Thyroid gland (tissue), 4 donors: ENCODE data around the gene NPAS1. TPM values are rescaled to one million over a fixed set of nuclear protein-coding genes. Genes with fewer than 3 reads are reported as not detected.

Experiments
- DNase-seq, 2 donors: peaks; one replicate each; pipeline ENCODE4 v3.0.0-alpha.2; 2019
- H3K27ac ChIP-seq, 3 donors: fragments of 200-600 bp; sonication (generic); 1 replicate in 2 of 3; 2 replicates in 1 of 3; pipeline ENCODE4 v1.5.1; 2016 to 2019; ENCODE audit warnings: mild to moderate bottlenecking in 1 of 3, moderate library complexity in 1 of 3
- H3K27me3 ChIP-seq: fragments of 200-600 bp; sonication (generic); one replicate; pipeline ENCODE4 v1.5.1; 2019
- H3K36me3 ChIP-seq, 2 donors: fragments of 200-600 bp; sonication (generic); one replicate each; pipeline ENCODE4 v1.5.1; 2016 to 2019
- H3K4me1 ChIP-seq, 2 donors: fragments of 200-600 bp; sonication (generic); one replicate each; pipeline ENCODE4 v1.5.1; 2017 to 2019
- H3K4me3 ChIP-seq, 3 donors: fragments of 200-600 bp; sonication (generic); replicated peaks in 1 of 3; 1 replicate in 2 of 3; 2 replicates in 1 of 3; pipeline ENCODE4 v1.5.1; 2016; ENCODE audit warnings: mild to moderate bottlenecking in 1 of 3
- H3K9me3 ChIP-seq: fragments of 200-600 bp; sonication (generic); one replicate; pipeline ENCODE4 v1.5.1; 2017
- POLR2A ChIP-seq, 2 donors: fragments of 450-650 bp; IDR thresholded peaks; one replicate each; pipeline ENCODE4 v1.6.1; 2017; ENCODE audit warnings: antibody characterized with exemption in 2 of 2, mild to moderate bottlenecking in 2 of 2, moderate library complexity in 1 of 2
- WGBS, 2 donors: methylation state at CpG; one replicate each; pipeline ENCODE4 v1.1.5; 2017; 5-methylcytosine and 5-hydroxymethylcytosine counted together
- intact Hi-C: fragments of 100-400 bp; cut with DNase I; formaldehyde crosslinking; loops from one replicate; pipeline ENCODE4 v1.15.1; 2023
- total RNA-seq, 4 donors: library from RNA; depleted of rRNA; stranded (reverse); fragments of >200 nt; gene quantifications; one replicate each; pipeline ENCODE4 v1.2.3, GENCODE V29; 2016
- TF ChIP-seq, protein P1 (sequence below), 6 experiments: fragments of 200-600 bp in 3 of 6; fragments of 450-650 bp in 3 of 6; sonication (generic) in 3 of 6; IDR thresholded peaks; one replicate each; pipeline ENCODE4 v1.5.1; 2016 to 2019; ENCODE audit warnings: antibody characterized with exemption in 6 of 6, mild to moderate bottlenecking in 2 of 6, inconsistent platforms in 1 of 6, moderate library complexity in 1 of 6

The NPAS1 gene
- total RNA-seq, 4 donors from 2014 or later, result 0.56 to 0.71 TPM; not detected in 2

DNA sequence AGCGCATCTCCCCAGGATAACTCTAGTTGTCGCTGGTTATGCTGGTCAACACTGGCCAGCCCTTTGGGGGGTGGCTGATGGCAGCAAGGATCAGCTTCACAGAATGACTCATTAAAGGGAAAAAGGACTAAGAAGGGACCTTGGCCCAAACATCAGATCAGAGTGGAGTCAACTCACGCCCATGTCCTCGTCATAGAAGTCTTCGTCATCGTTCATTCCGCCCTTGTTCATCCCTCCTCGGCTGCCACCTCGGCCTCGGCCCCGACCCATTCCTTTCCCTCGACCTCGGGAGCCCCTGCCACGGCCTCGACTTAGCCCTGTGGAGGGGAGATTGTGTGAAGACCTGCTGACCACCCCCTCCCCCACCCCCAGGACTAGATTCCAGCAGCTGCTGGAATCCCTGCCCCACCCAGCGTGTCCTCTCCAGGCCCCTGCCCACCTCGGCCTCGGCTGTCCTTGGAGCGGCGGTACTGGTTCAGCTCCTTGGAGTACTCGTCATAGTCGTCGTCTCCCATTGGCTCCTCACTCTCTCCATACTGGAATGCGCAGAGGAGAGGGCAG, 65.3 kb downstream of the NPAS1 start:
- WGBS, 2 donors, result 89 to 94% methylated on average over 22 to 24 of the region's 24 CpGs
- TF ChIP-seq, protein P1, sequence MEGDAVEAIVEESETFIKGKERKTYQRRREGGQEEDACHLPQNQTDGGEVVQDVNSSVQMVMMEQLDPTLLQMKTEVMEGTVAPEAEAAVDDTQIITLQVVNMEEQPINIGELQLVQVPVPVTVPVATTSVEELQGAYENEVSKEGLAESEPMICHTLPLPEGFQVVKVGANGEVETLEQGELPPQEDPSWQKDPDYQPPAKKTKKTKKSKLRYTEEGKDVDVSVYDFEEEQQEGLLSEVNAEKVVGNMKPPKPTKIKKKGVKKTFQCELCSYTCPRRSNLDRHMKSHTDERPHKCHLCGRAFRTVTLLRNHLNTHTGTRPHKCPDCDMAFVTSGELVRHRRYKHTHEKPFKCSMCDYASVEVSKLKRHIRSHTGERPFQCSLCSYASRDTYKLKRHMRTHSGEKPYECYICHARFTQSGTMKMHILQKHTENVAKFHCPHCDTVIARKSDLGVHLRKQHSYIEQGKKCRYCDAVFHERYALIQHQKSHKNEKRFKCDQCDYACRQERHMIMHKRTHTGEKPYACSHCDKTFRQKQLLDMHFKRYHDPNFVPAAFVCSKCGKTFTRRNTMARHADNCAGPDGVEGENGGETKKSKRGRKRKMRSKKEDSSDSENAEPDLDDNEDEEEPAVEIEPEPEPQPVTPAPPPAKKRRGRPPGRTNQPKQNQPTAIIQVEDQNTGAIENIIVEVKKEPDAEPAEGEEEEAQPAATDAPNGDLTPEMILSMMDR (IDR thresholded peaks at IDR 0.05), result no peak
- TF ChIP-seq POLR2A (IDR thresholded peaks at IDR 0.05), result no peak
- Histone ChIP-seq H3K27ac (no peak overlapping the region), H3K36me3 (peaks cover 55 to 66% of the 10 kb centered on the region in 2 donors), H3K9me3 (no peaks in the 10 kb centered on the region), H3K27me3 (no peaks in the 10 kb centered on the region), H3K4me1 (peaks cover 0 to 10% of the 10 kb centered on the region in 2 donors), H3K4me3 (no peak overlapping the region)
- DNase-seq, result no peak
- intact Hi-C loops, result no loop called here

DNA sequence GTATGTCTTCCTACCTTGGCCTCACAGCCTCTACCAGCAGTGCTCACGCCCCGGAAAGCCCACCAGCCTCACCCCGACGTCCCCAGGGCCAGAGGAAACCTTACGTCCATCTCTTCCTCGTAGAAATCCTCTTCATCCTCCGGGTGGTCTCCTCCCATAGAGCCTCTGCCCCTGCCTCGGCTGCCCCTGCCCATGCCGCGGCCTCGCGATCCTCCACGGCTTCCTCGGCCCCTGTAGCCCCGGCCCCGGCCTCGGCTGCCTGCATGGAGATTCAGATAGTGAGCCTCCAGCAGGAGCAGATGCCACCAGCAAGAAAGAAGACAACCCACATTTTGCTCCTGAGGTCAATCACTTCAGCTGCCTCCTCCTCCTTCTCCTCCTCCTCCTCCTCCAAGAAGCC, 66.6 kb downstream of the NPAS1 start:
- 95 to 97% methylated on average over 17 of the region's 17 CpGs for WGBS, 2 donors
- peaks cover 68 to 69% of the 10 kb centered on the region in 2 donors for H3K36me3 ChIP-seq
- no peaks in the 10 kb centered on the region for H3K9me3 ChIP-seq
- no peak overlapping the region for H3K27ac ChIP-seq
- H3K4me1 ChIP-seq, result peaks cover 0 to 1% of the 10 kb centered on the region in 2 donors
- TF ChIP-seq, protein P1 (IDR thresholded peaks at IDR 0.05), result no peak
- TF ChIP-seq POLR2A (IDR thresholded peaks at IDR 0.05), result no peak
- no peak overlapping the region for H3K4me3 ChIP-seq
- no peak for DNase-seq
- no peaks in the 10 kb centered on the region for H3K27me3 ChIP-seq
- intact Hi-C loops, result no loop called here

DNA sequence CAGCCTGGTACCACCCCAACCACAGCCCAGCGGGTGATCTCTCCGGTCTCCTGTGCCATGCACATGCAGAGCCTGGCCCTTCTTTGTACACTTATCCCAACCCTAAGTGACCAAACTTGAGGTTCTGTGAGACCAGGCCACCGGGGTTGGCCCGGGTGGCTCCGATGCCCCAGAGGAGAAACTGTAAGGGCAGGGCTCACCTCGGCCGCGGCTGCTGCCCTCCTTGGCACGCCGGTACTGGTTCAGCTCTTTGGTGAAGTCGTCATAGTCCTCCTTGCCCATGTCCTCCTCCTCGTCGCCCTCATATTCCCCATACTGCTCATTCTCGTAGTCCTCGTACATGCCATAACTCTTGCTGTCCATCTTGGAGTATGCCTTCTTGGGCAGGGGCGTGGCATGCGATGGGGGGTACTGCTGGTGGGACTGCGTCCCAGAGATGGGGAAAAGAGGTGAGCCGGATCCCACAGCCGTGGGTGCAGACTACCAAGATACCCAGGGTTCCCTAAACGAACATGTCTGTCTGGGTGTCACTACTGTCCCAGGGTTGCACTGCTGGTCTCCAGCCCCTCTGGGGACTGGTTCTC, 70.2 kb downstream of the NPAS1 start:
- Histone ChIP-seq H3K36me3 (peaks cover 35 to 39% of the 10 kb centered on the region in 2 donors), H3K27ac (no peak overlapping the region), H3K4me1 (peaks cover 16 to 22% of the 10 kb centered on the region in 2 donors), H3K4me3 (no peak overlapping the region), H3K9me3 (no peaks in the 10 kb centered on the region), H3K27me3 (no peaks in the 10 kb centered on the region)
- WGBS, 2 donors, result 93 to 95% methylated on average over 19 to 21 of the region's 21 CpGs
- intact Hi-C loops, result no loop called here
- no peak for TF ChIP-seq POLR2A (IDR thresholded peaks at IDR 0.05)
- TF ChIP-seq, protein P1 (IDR thresholded peaks at IDR 0.05), result no peak
- DNase-seq, result no peak

DNA sequence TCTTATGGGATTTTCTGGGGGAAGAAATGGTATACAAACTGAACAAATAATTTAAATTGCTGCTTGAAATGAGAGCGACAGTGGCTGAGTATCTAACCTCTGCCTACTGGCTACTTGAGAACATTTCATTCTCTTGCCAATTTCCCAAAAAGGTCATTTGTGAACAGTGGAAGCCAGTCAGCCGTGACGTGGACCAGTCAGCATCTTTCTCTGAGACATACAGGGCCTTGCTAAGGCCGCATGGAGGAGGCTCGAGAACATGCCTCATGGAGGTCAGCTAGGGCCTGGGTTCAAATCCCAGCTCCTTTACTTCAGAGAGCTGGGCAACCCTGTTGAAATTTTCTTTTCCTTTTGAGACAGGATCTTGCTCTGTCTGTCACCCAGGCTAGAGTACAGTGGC, 73.6 kb downstream of the NPAS1 start:
- WGBS, 2 donors, result 41 to 43% methylated on average over 5 of the region's 5 CpGs
- peak overlapping the region; percentile 92 to 95 (median 94) for H3K27ac ChIP-seq
- DNase-seq, result peak; percentile 84 to 87
- H3K9me3 ChIP-seq, result no peaks in the 10 kb centered on the region
- intact Hi-C loops, result no loop called here
- peaks cover 19 to 24% of the 10 kb centered on the region in 2 donors for H3K36me3 ChIP-seq
- H3K4me3 ChIP-seq, result no peak overlapping the region
- peaks cover 44 to 56% of the 10 kb centered on the region in 2 donors for H3K4me1 ChIP-seq
- no peaks in the 10 kb centered on the region for H3K27me3 ChIP-seq
- TF ChIP-seq, protein P1 (IDR thresholded peaks at IDR 0.05), result no peak
- no peak for TF ChIP-seq POLR2A (IDR thresholded peaks at IDR 0.05)

DNA sequence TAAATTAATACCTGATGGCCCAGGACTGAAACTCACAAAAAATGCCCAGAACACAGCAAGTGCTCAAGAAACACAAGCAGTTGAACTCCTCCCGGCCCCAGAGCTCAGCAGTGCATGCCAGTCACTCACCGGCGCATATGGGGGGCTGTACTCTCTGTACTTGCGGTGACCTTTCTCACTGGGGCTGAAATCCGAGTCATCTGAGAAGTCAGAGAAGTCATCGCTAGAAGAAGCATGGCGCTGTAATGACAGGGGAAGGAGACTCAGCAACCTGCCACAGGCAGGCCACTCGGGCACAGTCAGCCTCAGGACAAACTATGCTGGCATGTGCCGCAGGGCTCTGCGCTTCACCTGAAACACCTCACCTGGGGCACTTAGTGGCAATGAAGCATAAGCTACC, 74.2 kb downstream of the NPAS1 start:
- WGBS, 2 donors, result 52 to 64% methylated on average over 10 of the region's 10 CpGs
- Histone ChIP-seq H3K9me3 (no peaks in the 10 kb centered on the region), H3K27ac (peak overlapping the region; percentile 92 to 95 (median 94)), H3K4me3 (no peak overlapping the region), H3K27me3 (no peaks in the 10 kb centered on the region), H3K4me1 (peaks cover 47 to 62% of the 10 kb centered on the region in 2 donors), H3K36me3 (peaks cover 15 to 24% of the 10 kb centered on the region in 2 donors)
- intact Hi-C loops, result no loop called here
- TF ChIP-seq, protein P1 (IDR thresholded peaks at IDR 0.05), result no peak
- TF ChIP-seq POLR2A (IDR thresholded peaks at IDR 0.05), result no peak
- DNase-seq, result peak; percentile 71 to 74
